A204.1 (cell line): ENCODE data around the gene WNT10A.

Experiments used
- FAIRE-seq: peaks from 2 replicates; lab custom pipeline; 2012; peaks lifted over from hg19 to GRCh38; lab: Jason Lieb, UNC

WNT10A gene

DNA sequence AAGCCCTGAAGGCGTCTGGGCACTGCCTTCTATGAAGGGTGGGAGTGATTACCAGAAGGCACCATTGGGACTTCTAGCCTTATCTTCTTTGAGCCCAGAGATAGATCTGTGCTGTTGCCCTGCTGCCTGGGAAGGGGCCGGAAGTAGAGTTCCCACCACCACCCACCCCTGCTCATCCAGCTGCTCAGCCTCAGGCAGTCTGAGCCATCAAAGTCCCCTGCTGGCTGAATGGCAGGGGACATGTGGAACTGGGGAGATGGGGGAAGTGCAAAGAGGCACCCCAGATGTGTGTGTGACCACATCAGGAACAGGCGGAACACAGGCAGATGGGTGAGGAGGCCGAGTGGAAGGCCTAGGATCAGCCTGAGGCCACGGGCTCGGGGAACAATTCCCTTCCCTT lies 3.3 kb upstream of the WNT10A start:
- FAIRE-seq = no peak

DNA sequence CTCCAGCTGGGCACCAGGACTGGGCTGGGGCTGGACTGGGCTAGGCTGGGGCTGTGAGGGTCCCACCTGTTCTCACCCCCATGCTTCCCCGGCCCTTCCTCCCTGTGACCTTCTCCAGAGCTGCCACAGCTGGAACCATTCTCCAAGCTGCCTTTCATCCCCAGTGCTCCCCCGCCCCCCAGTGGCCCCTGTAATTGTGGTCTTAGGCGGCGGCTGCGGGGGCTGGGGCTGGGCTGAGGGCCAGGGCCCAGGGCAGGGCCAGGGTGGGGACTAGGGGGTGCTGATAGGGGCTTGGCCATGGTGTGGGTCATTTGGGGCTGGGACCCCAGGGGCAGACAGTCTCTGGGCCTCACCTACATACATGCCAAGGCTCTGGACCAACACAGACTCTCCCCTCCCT lies 2.8 kb upstream of the WNT10A start:
- no peak for FAIRE-seq

DNA sequence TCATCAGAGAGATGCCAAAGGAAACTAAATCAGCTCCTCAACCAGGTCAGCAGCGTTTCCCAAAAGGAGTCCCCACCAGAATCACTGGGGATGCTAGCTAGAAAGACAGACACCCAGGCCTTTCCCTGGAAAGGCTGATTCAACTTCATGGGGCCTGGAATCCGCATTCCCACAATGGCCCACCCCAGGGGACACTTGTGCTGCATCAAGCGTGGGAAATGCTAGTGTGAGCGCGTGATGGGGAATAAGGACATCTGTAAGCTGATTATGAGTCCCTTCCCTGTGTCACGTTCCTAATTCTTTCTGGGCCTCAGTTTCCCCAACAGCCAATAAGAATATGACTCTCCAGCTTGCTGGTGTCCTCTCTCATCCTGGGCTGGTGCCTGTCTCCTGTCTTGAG lies 2.2 kb upstream of the WNT10A start:
- no peak for FAIRE-seq

DNA sequence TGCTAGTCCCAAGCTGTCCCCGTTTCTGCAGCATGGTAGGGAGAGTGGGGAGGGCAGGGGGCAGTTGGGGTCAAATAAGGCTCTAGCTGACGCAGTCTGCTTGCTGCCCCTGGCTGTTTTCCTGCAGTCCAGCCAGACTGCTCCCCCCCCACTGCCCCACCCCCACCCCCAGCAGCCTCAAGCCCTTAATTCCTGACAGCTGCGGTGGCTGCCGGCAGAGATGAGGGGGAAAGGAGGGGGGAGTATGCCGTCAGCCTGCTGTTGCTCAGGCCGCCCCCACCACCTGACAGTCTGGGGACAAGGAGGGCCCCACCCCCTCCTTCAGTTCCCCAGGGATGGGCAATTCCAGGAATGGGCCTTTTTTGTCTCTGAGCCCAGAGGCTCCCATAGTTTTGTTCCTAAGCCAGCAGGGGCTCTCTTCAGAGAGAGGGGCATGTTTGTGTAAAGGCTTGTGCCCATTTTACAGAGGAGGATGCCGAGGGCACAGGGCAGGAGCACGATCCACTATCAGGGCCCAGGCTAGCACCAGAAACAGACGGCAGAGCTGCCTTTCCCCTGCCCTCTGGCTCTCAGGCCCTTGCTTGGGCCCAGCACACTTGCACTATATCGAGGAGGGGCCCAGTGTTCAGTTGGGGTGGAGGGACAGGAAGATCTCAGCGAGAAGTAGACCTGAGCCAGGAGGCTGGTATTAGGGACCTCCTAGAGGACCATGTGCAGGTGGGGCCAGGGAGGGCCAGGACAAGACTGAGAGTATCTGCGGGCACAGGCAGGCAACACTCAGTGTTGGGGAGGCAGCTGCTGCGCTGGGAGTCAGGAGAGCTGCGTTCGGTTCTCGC lies 1.5 kb upstream of the WNT10A start:
- no peak for FAIRE-seq

DNA sequence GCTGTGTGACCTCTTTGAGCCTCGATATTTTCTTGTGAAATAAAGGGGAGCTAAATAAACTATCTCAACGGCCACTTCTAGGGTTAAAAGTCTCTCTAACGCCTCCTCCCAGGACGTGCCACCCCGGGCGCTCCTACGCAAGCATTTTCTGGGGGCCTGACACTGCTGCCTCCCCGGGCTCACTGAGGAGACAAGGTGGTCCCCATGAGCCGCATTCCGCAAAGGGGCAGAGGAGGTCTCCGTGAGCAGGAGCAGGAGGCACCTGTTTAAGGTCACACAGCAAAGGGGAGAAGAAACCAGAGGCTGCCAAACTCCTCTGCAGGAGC lies 913 bp upstream of the WNT10A start:
- no peak for FAIRE-seq

DNA sequence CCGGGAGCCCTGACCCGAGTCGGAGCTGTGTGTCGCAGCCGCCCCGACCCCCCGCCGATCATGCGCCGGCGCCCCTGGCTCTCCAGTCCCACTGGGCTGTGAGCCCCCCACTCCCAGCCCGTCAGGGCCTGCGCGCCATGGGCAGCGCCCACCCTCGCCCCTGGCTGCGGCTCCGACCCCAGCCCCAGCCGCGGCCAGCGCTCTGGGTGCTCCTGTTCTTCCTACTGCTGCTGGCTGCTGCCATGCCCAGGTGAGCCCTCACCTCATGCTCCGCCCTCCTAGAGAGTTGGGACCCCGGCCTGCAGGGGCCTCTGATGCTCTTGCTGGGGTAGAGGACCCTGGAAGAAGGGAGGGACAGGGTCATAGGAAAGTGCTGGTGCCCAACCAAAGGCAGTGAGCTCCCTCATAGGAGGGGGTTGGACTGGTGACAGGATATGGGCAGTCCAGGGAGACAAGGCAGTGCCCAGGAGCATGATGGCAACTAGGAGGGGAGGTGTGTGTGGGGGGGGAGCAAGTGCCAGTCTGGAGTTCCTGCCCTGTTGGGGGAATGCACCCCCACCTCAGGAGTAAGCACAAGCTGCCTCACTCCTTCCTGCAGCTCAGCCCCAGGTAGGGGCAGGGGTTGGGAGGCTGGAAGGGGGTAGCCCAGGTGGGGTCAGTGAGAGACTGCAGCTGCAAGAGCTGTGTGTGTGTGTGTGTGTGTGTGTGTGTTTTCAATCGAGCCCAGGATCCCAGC lies 375 bp downstream of the WNT10A start:
- no peak for FAIRE-seq

DNA sequence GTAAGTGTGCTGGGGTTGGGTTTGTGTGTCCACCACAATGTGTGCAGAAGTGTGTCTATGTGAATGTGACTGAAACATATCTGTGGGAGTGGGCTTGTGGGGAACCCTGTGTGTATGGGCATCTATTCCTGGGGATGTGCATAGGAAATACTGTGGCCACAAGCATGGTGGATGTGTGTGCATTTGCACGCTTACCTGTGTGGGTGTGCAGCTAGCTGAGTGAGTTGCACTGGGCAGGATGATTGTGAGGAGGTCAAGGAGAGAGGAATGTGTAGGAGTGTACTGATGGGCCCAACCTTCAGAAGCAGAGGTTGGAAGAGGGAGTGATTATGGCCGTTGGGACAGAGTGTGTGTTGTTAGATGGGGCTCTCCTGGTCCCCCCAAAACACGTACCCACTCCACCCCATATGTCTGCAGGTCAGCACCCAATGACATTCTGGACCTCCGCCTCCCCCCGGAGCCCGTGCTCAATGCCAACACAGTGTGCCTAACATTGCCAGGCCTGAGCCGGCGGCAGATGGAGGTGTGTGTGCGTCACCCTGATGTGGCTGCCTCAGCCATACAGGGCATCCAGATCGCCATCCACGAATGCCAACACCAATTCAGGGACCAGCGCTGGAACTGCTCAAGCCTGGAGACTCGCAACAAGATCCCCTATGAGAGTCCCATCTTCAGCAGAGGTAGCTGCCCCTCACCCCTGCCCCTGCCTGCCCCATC lies 1.2 kb downstream of the WNT10A start:
- FAIRE-seq = no peak

DNA sequence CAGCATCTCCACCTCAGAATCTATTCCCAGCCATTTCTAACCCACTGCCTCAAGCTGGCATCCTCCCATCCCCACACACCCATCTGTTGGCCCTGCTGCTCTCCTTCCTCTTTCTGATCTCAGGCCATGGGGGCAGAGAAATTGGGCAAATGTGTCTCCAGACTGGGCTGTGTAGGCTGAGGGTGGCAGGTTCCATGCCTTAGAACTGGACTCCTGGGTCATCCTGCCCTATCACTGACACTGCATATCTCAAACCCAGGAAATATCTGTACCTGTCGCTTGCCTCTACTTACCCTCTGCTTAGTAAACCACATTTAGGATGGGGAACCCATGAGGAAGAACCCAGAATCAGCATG lies 1.8 kb downstream of the WNT10A start:
- no peak for FAIRE-seq

DNA sequence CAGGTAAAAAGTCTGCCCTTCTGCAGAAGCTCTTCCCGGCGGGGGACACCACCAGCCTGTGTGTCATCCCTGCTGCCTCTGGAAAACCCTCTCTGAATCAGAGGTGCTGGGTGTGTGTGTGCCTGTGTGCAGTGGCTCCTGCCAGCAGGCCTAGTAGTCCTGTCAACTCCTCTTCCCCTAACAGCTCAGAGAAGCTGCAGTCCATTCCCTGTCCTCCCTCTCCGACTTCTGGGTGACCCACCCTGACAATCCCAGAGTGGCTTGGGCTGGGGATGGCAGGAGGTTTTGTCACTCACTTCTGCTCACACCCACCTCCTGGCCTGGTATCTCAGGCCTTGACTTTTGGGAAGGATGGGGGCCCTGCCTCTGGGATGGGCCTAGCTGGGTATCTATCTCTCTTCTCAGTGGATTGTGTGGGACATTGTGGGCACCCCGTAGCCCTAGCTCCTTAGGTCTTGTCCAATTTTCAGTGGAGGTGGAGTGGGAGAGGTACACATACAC lies 2.3 kb downstream of the WNT10A start:
- FAIRE-seq = no peak

DNA sequence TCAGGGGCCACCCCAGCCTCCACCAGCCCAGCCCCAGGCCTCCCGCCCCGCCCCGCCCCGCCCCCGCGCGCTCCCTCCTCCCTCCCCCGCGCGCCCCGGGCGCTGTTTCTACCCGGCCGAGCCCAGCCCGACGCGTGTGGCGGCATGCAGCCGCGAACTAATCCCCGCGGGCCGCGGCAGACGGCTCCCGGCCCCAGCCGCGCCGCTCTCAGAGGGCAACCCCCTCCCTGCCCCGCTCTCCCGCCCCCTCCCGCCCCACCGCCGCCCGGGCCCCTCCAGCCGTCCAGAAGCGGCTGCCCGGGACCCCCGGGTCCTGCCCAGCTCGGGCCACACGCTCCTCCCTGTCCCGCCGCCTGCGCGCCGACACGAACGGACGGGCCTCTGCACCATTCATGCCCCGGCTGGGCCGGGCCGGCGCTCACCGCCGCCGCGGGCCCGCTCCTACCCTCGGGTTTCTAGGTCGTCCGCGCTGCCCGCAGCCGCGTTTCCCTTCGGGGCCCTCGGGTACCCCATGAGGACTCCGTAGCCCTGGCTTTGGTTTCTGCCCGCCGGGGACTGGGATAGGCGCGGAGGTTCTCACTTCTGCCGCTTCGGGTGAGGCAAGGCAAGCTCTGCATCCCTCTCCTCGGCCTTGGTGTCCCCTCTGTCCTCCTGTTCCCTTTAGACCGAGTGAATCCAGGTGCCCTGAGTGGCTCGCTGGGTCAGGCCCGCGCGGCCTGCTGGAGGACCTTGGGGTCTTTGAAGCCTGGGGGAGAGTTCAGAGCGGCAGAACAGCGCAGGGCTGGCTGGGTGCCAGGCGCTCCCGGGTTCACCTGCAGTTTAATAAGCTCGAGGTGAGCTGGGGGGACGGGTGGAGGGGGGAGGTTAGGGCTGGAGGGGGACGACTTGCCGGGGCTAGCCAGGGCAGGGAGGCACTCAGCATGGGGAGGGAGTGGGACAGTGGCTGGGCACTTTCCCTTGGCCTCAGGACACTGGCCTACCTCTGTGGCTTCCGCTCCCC lies 3.1 kb downstream of the WNT10A start:
- no peak for FAIRE-seq

DNA sequence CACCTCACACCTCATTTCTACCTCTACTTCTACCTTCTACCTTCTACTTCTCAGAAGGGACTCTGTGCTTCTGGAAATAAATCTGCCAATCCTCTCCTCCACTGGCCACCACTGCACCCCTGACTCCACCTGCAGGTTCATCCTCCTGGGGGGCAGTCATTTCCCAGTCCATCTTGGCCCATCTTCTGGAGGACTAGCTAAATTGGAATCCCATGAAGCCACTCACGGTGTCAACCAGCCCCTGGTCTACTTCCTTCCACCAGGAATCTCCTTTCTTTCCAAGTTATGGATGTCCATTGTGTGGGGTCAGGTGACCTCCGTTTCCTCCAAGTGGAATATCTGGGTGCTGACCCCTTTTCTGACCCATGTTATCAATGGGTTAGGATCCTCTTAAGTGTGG lies 3.9 kb downstream of the WNT10A start:
- no peak for FAIRE-seq

DNA sequence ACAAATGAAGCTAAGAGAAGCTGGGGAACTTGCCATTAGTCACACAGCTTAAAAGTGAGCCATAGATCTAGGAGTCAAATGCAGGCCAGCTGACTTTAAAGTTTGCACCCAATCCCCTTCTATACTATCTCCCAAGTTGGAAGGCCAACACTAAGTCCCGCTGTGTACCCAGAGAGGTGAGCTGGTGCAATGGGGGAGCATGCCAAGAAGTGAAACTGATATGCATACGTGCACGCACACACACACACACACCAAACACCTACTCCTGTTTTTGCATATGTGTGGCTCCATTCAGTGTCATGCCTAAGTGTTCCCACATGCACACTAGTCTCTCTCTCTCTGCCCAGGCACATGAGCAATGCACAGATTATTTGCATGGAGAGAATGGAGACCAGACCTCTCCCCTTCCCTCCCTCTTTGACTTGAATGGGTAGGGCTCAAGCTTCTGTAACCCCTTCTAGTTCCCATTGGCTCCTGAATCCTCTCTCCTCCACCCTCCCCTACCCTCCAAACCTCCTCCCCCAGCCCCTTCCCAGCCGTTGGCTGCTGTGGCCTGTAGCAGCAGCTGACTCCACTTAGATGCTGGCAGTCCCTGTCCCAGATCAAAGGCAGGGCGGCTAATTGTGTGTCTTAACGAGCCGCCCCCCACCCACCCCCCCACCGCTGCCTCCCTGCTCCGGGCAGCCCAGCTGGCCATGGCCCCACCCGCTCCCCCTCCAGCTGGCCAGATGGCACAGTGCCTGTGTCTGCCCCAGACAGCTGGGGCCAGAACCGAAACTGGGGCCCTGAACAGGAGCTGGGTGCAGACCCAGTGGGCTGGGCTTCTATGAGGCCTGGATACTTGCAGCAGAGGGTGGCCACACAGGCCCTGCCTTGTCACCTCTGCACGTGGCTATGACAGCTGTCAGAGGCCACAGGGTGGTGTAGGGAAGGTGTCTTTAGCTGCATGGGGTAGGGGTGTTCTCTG lies 5.6 kb downstream of the WNT10A start:
- no peak for FAIRE-seq

DNA sequence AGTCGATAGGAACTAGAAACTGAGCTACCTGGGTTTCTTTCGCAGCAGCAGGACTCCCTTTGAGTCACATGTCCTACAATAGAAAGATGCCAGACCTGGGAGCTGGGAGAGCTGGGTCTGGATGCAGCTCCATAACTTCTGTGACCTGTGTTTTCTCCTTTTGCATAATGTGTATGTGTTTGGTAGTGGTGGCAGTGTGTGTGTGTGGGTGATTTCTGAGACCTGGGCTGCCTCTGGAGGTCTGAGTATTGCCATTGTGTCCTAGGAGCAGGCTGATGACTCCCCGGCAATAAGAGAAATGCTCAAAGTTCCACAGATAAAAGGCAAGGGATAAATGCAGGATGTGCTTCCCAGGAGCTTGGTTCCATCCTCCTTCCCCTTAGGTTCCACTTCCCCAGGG lies 6.4 kb downstream of the WNT10A start:
- FAIRE-seq = no peak

DNA sequence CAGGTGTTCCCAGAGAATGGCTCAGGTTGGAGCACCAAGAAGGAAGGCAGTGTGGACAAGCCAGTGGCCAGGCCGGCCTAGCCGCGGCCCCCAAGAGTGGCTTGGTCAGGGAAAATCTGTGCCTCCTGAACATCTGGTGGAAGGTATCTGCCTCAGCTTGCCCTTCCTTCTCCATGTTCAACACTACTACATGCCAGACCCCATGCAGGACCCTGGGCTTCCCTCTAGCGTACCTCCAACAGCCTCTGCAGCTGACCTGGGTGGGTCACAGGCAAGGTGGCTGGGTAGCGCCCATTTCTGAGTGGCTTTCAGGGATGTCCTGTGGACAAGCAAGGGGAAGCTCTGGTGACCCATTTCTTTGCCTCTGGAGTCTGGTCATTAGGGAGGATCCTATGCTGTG lies 7.7 kb downstream of the WNT10A start:
- FAIRE-seq = no peak

DNA sequence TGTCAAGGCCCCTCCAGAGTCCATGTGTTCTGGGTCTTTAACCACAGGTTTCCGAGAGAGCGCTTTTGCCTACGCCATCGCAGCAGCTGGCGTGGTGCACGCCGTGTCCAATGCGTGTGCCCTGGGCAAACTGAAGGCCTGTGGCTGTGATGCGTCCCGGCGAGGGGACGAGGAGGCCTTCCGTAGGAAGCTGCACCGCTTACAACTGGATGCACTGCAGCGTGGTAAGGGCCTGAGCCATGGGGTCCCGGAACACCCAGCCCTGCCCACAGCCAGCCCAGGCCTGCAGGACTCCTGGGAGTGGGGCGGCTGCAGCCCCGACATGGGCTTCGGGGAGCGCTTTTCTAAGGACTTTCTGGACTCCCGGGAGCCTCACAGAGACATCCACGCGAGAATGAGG lies 9.3 kb downstream of the WNT10A start:
- FAIRE-seq = no peak

DNA sequence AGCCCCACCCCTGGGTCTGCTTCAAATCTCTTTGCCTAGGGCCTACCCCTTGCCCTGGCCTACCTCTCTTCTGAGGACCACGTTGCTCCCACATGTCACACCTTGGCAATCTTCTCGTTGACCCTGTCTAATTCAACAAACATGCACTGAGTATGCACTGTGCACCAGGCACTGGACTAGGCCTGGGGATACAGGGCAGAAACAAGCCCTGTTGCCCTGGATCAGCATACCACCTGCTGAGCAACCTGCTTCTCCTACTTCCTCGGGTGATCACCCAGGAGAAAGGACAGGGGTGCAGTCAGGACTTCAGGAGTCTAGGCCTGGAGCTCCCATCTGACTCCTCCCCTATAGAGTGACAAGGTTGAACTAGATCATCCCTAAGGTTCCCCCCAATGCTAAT lies 9.7 kb downstream of the WNT10A start:
- FAIRE-seq = no peak

DNA sequence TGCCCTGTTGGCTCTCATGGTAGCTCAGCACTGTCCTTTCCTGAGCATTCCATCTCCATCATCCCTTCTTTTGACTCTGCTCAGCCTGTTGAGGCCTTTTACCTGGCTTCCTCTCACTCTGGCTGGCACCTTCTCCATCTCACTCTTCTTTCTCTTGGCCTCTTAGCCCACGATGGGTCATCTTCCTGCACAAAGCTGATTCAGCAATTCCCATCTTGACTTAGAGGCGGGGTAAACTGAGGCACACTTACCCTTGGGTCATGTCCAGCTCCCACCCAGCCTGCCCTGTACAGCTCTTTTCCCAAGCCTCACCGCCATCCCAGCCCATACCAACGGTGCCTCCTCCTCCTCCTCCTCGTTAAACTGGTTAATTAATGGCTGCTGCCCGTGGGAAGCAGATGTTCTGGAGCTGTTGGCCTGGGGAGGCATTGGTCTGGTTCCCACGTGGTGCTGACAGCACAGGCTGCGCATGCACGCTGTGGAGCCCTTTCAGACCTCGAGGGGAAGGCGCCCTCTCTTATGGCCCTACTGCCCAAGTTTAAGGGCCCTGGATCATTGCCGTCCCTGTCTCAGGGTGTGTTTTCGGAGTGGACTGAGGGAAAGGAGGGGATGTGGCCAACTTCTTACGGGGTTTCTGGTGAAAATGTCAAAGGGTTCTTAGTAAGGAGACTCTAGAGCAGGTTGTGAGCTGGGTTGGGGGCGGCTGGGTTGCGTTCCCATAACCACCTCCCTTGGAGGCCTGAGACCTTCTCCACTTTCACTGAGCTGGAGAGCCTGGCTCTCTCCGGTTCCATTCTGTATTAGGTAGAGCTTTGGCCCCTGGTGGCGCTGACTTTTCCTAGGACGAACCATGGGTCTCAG lies 10.9 kb downstream of the WNT10A start:
- FAIRE-seq = no peak

DNA sequence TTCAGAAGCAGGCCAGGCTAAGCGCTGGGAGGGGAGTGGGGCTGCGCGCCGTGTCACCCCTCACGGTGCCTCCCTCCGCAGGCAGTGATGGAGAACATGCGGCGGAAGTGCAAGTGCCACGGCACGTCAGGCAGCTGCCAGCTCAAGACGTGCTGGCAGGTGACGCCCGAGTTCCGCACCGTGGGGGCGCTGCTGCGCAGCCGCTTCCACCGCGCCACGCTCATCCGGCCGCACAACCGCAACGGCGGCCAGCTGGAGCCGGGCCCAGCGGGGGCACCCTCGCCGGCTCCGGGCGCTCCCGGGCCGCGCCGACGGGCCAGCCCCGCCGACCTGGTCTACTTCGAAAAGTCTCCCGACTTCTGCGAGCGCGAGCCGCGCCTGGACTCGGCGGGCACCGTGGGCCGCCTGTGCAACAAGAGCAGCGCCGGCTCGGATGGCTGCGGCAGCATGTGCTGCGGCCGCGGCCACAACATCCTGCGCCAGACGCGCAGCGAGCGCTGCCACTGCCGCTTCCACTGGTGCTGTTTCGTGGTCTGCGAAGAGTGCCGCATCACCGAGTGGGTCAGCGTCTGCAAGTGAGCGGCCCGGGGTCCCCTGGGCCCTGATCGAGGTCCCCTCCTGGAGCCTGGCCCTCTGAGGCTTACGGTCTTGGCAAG lies 12.2 kb downstream of the WNT10A start:
- FAIRE-seq = no peak
